ENCODE data around the gene CDH8.

DNA sequence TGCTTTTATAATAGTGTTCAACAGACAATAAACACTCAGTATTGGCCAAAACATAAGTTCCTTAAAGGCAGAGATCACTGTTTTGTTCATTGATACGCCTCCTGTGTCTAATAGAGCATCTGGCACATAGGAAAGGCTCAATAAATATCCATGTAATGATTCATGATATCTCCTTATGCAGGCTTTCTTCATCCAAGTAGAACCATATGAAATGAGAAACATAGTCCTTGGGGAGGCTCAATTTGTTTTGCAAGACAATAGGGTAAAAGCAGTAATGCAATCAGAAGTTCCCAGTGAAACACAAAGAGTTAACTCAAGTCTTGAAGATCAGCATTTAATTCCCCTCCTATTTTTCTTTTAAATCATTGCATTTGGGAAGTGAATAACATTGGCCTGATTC lies 16.4 kb downstream of the CDH8 start:
- TF ChIP-seq, protein P1, sequence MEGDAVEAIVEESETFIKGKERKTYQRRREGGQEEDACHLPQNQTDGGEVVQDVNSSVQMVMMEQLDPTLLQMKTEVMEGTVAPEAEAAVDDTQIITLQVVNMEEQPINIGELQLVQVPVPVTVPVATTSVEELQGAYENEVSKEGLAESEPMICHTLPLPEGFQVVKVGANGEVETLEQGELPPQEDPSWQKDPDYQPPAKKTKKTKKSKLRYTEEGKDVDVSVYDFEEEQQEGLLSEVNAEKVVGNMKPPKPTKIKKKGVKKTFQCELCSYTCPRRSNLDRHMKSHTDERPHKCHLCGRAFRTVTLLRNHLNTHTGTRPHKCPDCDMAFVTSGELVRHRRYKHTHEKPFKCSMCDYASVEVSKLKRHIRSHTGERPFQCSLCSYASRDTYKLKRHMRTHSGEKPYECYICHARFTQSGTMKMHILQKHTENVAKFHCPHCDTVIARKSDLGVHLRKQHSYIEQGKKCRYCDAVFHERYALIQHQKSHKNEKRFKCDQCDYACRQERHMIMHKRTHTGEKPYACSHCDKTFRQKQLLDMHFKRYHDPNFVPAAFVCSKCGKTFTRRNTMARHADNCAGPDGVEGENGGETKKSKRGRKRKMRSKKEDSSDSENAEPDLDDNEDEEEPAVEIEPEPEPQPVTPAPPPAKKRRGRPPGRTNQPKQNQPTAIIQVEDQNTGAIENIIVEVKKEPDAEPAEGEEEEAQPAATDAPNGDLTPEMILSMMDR (IDR thresholded peaks at IDR 0.05) = no peak
- TF ChIP-seq POLR2A (IDR thresholded peaks at IDR 0.05) = no peak
